Measurements from ENCODE around the gene CYP3A7.

DNA sequence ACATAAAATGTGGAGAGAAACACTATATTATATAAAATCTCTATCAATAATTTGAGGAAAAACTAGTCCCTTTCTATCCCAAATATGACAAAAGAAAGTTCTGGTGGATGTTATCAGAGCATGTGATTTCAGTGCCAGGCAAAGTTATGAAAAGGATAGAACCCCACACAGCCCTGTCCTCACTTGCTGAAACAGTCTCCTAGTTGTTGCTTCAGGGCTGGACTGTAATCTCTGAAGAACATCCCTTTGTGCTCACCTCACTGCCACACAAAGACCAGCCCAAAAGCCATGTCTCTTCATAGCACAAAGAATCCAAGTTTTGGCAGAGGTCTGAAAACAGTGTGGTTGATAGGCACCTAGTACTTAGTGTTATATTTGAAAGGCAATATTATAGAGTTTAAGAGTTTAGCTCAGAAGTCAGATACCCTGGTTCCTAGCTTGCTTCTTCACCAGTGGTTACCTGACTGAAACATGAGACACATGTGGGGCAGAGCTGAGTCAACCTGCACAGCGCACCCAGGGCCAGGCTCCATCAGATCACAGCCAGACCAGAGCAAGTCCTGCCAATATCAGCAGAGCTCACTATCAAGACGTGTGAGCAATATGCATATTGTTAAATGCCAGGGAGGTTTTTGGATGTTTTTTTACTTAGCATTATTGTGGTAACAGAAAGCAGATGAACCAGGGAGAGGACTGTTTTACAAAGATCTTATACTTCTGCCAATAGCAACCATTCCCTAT is 25.0 kb downstream of the CYP3A7 start:
- TF ChIP-seq CTCF (IDR thresholded peaks at IDR 0.05) (no peak), POLR2A (IDR thresholded peaks at IDR 0.05; ENCODE audit: low read depth) (no peak), POLR2AphosphoS5 (IDR thresholded peaks at IDR 0.05) (no peak), EP300 (IDR thresholded peaks at IDR 0.05) (no peak)
